Sigmoid colon (tissue), 7 donors: ENCODE results near the gene NOS3. TPM values are rescaled to one million over a fixed set of nuclear protein-coding genes. Genes with fewer than 3 reads are reported as not detected.

Source experiments
- DNase-seq: peaks from one replicate; pipeline ENCODE4 v3.0.0-alpha.2; 2019
- H3K27ac ChIP-seq, 4 donors: fragments of 200-600 bp; sonication (generic); one replicate each; pipeline ENCODE4 v1.5.1; 2016 to 2019; ENCODE audit warnings: mild to moderate bottlenecking in 1 of 4
- H3K27me3 ChIP-seq, 3 donors: fragments of 200-600 bp; sonication (generic); one replicate each; pipeline ENCODE4 v1.5.1; 2019; ENCODE audit warnings: mild to moderate bottlenecking in 1 of 3
- H3K36me3 ChIP-seq, 4 donors: fragments of 200-600 bp; sonication (generic); one replicate each; pipeline ENCODE4 v1.5.1; 2016 to 2019
- H3K4me1 ChIP-seq, 4 donors: fragments of 200-600 bp; sonication (generic); one replicate each; pipeline ENCODE4 v1.5.1; 2017 to 2019
- H3K4me3 ChIP-seq, 4 donors: fragments of 200-600 bp; sonication (generic); one replicate each; pipeline ENCODE4 v1.5.1; 2017 to 2019; ENCODE audit warnings: mild to moderate bottlenecking in 2 of 4, moderate library complexity in 1 of 4
- H3K9me3 ChIP-seq, 4 donors: fragments of 200-600 bp in 3 of 4; sonication (generic) in 3 of 4; one replicate each; pipeline versions ENCODE4 v1.5.1 to v1.6.1; 2013 to 2019
- EP300 ChIP-seq, 4 donors: sonication (generic); formaldehyde crosslinking; IDR thresholded peaks; one replicate each; pipeline ENCODE4 v1.6.1; 2017; ENCODE audit warnings: antibody characterized with exemption in 4 of 4
- POLR2A ChIP-seq, 2 donors: fragments of 450-650 bp; IDR thresholded peaks; one replicate each; pipeline ENCODE4 v1.6.1; 2016; ENCODE audit warnings: antibody characterized with exemption in 2 of 2, mild to moderate bottlenecking in 2 of 2, moderate library complexity in 2 of 2
- POLR2AphosphoS5 ChIP-seq, 4 donors: sonication (generic); formaldehyde crosslinking; IDR thresholded peaks; one replicate each; pipeline ENCODE4 v1.6.1; 2017; ENCODE audit warnings: antibody characterized with exemption in 4 of 4
- WGBS, 2 donors: extraction: QIAGEN DNeasy Blood & Tissue Kit; methylation state at CpG; one replicate each; pipeline ENCODE4 v1.1.7; 2013; 5-methylcytosine and 5-hydroxymethylcytosine counted together
- intact Hi-C: fragments of 100-400 bp; cut with DNase I; formaldehyde crosslinking; loops from one replicate; pipeline ENCODE4 v1.15.1; 2023
- polyA plus RNA-seq, 3 donors: library from polyadenylated mRNA; stranded (reverse); fragments of 200-250 nt; gene quantifications; one replicate each; pipeline ENCODE4 v1.2.3, GENCODE V29; 2013
- total RNA-seq, 4 donors: library from RNA; depleted of rRNA; stranded (reverse); fragments of >200 nt; gene quantifications; one replicate each; pipeline ENCODE4 v1.1.0, GENCODE V29; 2016
- TF ChIP-seq, protein P1 (sequence below), 4 experiments: fragments of 450-650 bp in 3 of 4; fragments of 200-600 bp in 1 of 4; IDR thresholded peaks; one replicate each; pipeline ENCODE4 v1.5.1; 2016 to 2019; ENCODE audit warnings: antibody characterized with exemption in 4 of 4, mild to moderate bottlenecking in 3 of 4, moderate library complexity in 2 of 4
- donor health status: healthy with polysubstance abuse.
- donor health status: Bipolar disorder and iron deficiency.
- donor health status: healthy.

NOS3 gene
- total and polyA plus RNA-seq, 7 donors = 0.23 to 7.2 (median 1.8) TPM

DNA sequence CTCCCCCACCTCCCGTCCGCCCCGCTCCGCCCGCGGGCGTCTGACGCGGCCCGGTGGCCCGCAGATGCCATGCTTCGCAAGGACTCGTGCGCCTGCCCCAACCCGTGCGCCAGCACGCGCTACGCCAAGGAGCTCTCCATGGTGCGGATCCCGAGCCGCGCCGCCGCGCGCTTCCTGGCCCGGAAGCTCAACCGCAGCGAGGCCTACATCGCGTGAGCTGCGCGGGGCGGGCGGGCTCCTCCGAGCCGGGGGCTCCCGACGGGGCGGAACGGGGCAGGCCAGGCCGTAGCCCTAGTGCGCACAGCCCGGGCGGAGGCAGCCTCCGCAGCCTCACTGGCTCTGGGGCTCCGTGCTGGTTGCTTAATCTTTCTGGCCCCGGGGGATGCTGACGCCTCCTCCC, 60.3 kb downstream of the NOS3 start:
- no peak for DNase-seq
- 2 to 5% methylated on average over 50 of the region's 50 CpGs for WGBS, 2 donors
- Histone ChIP-seq H3K27ac (no peak overlapping the region), H3K4me3 (peak overlapping the region in 1 of 4 donors; percentile 9), H3K27me3 (peaks cover 0 to 10% (median 0%) of the 10 kb centered on the region in 3 donors), H3K4me1 (peaks cover 0 to 29% (median 19%) of the 10 kb centered on the region in 4 donors), H3K9me3 (no peaks in the 10 kb centered on the region), H3K36me3 (peaks cover 0 to 12% (median 0%) of the 10 kb centered on the region in 4 donors)
- TF ChIP-seq POLR2AphosphoS5 (IDR thresholded peaks at IDR 0.05) (peak in 2 of 4 donors; percentile 19), POLR2A (IDR thresholded peaks at IDR 0.05) (no peak)
- intact Hi-C loops = no loop called here

DNA sequence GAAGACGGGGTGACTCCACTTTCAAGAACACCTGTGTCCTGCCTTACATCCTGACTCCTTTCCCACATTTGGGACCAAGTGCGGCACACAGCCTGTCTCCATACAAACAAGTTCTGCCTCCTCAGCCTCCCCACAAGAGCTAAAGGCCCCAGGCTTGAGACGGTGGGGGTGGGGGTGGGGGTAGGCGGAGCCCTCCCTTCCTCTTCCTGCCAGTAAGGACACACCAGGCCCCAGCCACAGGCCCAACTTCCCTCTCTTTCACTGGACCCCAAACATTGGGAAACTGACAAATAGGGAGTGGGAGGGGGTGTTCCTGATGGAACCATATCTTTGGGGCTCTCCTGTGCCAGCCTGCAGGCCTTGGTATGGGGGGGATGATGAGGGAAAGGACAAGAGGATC, 62.3 kb downstream of the NOS3 start:
- peaks cover 0 to 10% (median 0%) of the 10 kb centered on the region in 4 donors for H3K36me3 ChIP-seq
- DNase-seq = no peak
- H3K4me3 ChIP-seq = no peak overlapping the region
- peaks cover 0 to 25% (median 19%) of the 10 kb centered on the region in 4 donors for H3K4me1 ChIP-seq
- TF ChIP-seq POLR2A (IDR thresholded peaks at IDR 0.05) (no peak), POLR2AphosphoS5 (IDR thresholded peaks at IDR 0.05) (no peak), EP300 (IDR thresholded peaks at IDR 0.05) (no peak)
- TF ChIP-seq, protein P1, sequence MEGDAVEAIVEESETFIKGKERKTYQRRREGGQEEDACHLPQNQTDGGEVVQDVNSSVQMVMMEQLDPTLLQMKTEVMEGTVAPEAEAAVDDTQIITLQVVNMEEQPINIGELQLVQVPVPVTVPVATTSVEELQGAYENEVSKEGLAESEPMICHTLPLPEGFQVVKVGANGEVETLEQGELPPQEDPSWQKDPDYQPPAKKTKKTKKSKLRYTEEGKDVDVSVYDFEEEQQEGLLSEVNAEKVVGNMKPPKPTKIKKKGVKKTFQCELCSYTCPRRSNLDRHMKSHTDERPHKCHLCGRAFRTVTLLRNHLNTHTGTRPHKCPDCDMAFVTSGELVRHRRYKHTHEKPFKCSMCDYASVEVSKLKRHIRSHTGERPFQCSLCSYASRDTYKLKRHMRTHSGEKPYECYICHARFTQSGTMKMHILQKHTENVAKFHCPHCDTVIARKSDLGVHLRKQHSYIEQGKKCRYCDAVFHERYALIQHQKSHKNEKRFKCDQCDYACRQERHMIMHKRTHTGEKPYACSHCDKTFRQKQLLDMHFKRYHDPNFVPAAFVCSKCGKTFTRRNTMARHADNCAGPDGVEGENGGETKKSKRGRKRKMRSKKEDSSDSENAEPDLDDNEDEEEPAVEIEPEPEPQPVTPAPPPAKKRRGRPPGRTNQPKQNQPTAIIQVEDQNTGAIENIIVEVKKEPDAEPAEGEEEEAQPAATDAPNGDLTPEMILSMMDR (IDR thresholded peaks at IDR 0.05) = no peak
- intact Hi-C loops = no loop called here
- H3K27ac ChIP-seq = no peak overlapping the region
- 71 to 75% methylated on average over 4 of the region's 4 CpGs for WGBS, 2 donors
- H3K27me3 ChIP-seq = peaks cover 0 to 10% (median 0%) of the 10 kb centered on the region in 3 donors
- no peaks in the 10 kb centered on the region for H3K9me3 ChIP-seq

DNA sequence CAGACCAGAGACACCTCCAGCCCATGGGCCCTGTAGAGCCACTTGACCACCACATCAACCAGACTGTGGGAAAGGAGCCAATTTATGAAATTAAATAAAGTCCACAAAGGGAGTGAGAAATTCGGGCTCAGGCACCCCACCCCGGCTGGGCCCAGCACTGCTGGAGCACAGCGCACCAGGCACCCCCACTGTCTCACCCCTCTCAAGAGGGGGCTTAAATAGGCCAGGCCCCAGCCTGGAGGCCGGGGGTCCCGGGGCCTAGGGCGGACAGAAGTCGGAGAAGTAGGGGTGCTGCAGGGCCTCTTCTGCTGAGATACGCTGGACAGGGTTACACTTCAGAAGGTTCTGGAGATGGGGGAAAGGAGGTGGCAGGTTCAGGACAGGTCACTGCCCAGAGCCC, 62.9 kb downstream of the NOS3 start:
- intact Hi-C loops = no loop called here
- 89 to 94% methylated on average over 8 of the region's 8 CpGs for WGBS, 2 donors
- H3K4me1 ChIP-seq = peaks cover 0 to 32% (median 24%) of the 10 kb centered on the region in 4 donors
- H3K27ac ChIP-seq = no peak overlapping the region
- H3K36me3 ChIP-seq = peaks cover 0 to 10% (median 0%) of the 10 kb centered on the region in 4 donors
- TF ChIP-seq POLR2AphosphoS5 (IDR thresholded peaks at IDR 0.05) (no peak), POLR2A (IDR thresholded peaks at IDR 0.05) (no peak), EP300 (IDR thresholded peaks at IDR 0.05) (no peak)
- TF ChIP-seq, protein P1 (IDR thresholded peaks at IDR 0.05) = no peak
- peaks cover 0 to 10% (median 0%) of the 10 kb centered on the region in 3 donors for H3K27me3 ChIP-seq
- no peaks in the 10 kb centered on the region for H3K9me3 ChIP-seq
- H3K4me3 ChIP-seq = no peak overlapping the region
- DNase-seq = no peak

DNA sequence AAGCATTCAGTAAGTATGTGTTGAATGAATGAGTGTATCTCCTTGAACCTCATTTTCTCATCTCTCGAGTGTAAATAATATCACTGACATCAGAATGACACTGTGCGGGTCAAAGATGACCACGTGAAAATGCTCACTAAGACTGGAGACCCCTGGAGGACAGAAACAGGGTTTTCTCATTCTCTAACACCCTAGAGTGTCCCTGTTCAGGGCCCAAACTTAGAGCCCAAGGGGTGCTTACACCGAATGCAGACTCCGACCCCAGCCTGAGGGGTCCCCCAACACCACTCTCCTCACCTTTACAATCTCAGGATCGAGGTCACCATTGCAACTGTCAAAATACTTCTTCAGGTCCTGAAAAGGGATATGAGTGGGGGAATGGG, 65.5 kb downstream of the NOS3 start:
- Histone ChIP-seq H3K9me3 (no peaks in the 10 kb centered on the region), H3K36me3 (peaks cover 0 to 10% (median 0%) of the 10 kb centered on the region in 4 donors), H3K4me1 (peaks cover 0 to 43% (median 33%) of the 10 kb centered on the region in 4 donors), H3K27ac (no peak overlapping the region), H3K27me3 (no peaks in the 10 kb centered on the region), H3K4me3 (no peak overlapping the region)
- 87 to 91% methylated on average over 6 of the region's 6 CpGs for WGBS, 2 donors
- TF ChIP-seq POLR2A (IDR thresholded peaks at IDR 0.05) = no peak
- TF ChIP-seq POLR2AphosphoS5 (IDR thresholded peaks at IDR 0.05) = no peak
- TF ChIP-seq, protein P1 (IDR thresholded peaks at IDR 0.05) = no peak
- TF ChIP-seq EP300 (IDR thresholded peaks at IDR 0.05) = no peak
- DNase-seq = no peak
- intact Hi-C loops = no loop called here

DNA sequence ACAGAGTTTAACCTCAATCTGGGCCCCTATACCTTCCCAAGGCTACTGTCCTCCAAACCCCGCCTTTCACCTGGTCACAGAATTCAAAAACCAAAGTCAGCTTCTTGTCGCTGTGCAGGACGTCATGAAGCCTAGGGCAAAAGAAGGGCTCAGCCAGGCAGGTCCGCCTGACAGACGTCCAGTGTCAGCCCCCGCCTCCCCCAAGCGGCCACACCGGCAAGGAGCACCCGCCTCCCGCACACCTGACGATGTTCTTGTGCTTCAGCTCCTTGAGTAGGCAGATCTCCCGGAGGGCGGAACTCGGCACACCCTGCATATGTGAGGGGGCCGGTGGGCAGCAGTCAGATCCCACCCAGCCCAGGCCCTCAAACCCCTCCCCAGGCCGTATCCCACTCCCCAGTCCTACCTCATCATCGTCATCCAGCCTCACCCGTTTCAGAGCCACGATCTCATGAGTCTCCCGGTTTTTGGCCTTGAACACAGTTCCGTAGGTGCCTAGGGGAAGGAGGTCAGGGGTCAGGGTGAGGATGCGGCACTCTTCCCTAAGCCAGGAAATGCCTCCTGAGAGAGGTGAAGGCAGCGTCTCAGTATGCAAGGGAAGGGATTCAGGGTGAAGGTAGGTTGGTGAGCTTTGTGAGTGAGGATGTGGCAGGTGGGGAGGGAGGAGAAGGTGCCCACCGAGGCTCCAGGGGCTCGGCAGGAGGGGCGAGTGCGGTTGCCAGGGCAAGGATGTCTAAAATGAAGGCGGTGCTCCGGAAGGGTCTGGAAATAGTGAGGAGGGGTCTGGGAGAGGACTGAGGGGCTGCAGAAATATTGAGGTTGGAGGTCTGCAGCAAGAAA, 66.1 kb downstream of the NOS3 start:
- no peak for DNase-seq
- no peaks in the 10 kb centered on the region for H3K9me3 ChIP-seq
- no peak for TF ChIP-seq POLR2A (IDR thresholded peaks at IDR 0.05)
- TF ChIP-seq, protein P1 (IDR thresholded peaks at IDR 0.05) = no peak
- TF ChIP-seq EP300 (IDR thresholded peaks at IDR 0.05) = no peak
- TF ChIP-seq POLR2AphosphoS5 (IDR thresholded peaks at IDR 0.05) = no peak
- peak overlapping the region in 3 of 4 donors; percentile 86 to 96 (median 93) for H3K27ac ChIP-seq
- peaks cover 0 to 10% (median 0%) of the 10 kb centered on the region in 4 donors for H3K36me3 ChIP-seq
- H3K27me3 ChIP-seq = no peaks in the 10 kb centered on the region
- H3K4me3 ChIP-seq = peak overlapping the region; percentile 50 to 91 (median 60)
- WGBS, 2 donors = 22 to 47% methylated on average over 29 of the region's 29 CpGs
- H3K4me1 ChIP-seq = peaks cover 0 to 43% (median 36%) of the 10 kb centered on the region in 4 donors
- intact Hi-C loops = no loop called here
